ENCODE results near the gene LAMC3.
"Not testable (repeated sequence)": the region's sequence is repeated elsewhere in the genome, so short reads cannot be mapped to it uniquely, and the experiment has no call there.

The LAMC3 gene

DNA sequence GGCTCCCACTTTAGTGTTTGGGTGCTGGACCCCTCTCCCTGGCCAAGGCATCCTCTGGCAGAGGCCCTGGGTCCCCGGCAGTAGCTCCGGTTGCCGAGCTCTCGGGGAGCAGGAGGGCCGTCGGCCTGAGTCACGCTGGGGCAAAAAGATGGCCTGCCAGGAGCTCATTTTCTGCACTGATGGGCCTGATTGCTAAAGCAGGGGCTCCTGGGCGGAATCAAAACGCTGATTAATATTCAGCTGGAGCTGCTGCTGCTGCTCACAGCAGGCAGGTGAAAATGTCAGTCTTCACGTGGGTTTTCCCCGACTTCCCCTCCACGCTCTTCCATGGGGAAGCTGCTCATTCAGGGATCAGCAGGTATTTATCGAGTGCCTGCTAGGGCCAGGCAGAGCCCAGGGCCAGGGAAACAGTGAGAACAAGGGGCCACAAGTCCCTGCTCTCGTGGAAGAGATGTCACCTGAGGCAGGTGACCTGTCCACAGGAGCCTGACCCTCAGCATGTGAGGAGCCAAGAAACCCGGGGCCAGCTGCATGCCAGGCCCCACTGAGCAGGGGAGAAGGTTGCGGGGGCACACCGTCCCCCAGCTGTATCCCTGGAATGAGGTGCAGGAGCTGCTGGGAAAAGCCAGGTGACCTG is 22.1 kb downstream of the LAMC3 start:
- CTCF ChIA-PET, result interaction anchor here (0.6 kb wide), 1 partner anchor 244 kb away, joined by 3 read pairs; no protein-coding TSS in a partner anchor
- TF ChIP-seq HDGF (IDR thresholded peaks at IDR 0.05; ENCODE audit: borderline replicate concordance), result no peak
- TF ChIP-seq SUZ12 (IDR thresholded peaks at IDR 0.05), result no peak
- TF ChIP-seq NFRKB (IDR thresholded peaks at IDR 0.05), result no peak
- no peak for TF ChIP-seq BHLHE40 (IDR thresholded peaks at IDR 0.05; ENCODE audit: borderline replicate concordance)
- TF ChIP-seq ARNT (IDR thresholded peaks at IDR 0.05), result no peak
- POLR2A ChIA-PET, result no interaction called here
- no peak for DNase-seq (ENCODE audit: extremely low spot score)

GRCh38 chr9:131031642-131032005 is 22.6 kb downstream of the LAMC3 start:
- POLR2A ChIA-PET, result no interaction called here
- CTCF ChIA-PET, result no interaction called here
- TF ChIP-seq SUZ12 (IDR thresholded peaks at IDR 0.05) (no peak), FOXM1 (IDR thresholded peaks at IDR 0.05; ENCODE audit: borderline replicate concordance) (no peak), ARNT (IDR thresholded peaks at IDR 0.05) (no peak), FOXK2 (IDR thresholded peaks at IDR 0.05) (no peak), TARDBP (IDR thresholded peaks at IDR 0.05) (no peak), ELF4 (IDR thresholded peaks at IDR 0.05) (no peak), FOXA1 (IDR thresholded peaks at IDR 0.05) (no peak), SP1 (IDR thresholded peaks at IDR 0.05) (no peak), CTBP1 (IDR thresholded peaks at IDR 0.05; ENCODE audit: borderline replicate concordance) (no peak), L3MBTL2 (conservative IDR thresholded peaks at IDR 0.05) (no peak), PKNOX1 (IDR thresholded peaks at IDR 0.05) (no peak), BHLHE40 (IDR thresholded peaks at IDR 0.05; ENCODE audit: borderline replicate concordance) (no peak)
- no peak for DNase-seq (ENCODE audit: extremely low spot score)

DNA sequence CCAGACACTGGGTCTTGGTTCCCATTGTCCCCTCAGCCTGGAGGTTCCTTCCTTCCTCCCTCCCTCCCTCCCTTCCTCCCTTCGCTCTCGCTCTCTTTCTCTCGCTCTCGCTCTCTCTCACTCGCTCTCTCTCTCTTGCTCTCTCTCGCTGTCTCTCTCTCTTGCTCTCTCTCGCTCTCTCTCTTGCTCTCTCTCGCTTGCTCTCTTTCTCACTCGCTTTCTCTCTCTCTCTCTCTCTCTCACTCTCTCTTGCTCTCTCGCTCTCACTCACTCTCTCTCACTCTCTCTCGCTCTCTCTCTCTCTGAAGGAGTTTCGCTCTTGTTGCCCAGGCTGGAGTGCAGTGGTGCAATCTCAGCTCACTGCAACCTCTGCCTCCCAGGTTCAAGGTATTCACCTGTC is 23.4 kb downstream of the LAMC3 start:
- POLR2A ChIA-PET, result no interaction called here
- no peak for DNase-seq (ENCODE audit: extremely low spot score)
- no peak for TF ChIP-seq FOXM1 (IDR thresholded peaks at IDR 0.05; ENCODE audit: borderline replicate concordance)
- TF ChIP-seq SUZ12 (IDR thresholded peaks at IDR 0.05), result no peak
- CTCF ChIA-PET, result no interaction called here

DNA sequence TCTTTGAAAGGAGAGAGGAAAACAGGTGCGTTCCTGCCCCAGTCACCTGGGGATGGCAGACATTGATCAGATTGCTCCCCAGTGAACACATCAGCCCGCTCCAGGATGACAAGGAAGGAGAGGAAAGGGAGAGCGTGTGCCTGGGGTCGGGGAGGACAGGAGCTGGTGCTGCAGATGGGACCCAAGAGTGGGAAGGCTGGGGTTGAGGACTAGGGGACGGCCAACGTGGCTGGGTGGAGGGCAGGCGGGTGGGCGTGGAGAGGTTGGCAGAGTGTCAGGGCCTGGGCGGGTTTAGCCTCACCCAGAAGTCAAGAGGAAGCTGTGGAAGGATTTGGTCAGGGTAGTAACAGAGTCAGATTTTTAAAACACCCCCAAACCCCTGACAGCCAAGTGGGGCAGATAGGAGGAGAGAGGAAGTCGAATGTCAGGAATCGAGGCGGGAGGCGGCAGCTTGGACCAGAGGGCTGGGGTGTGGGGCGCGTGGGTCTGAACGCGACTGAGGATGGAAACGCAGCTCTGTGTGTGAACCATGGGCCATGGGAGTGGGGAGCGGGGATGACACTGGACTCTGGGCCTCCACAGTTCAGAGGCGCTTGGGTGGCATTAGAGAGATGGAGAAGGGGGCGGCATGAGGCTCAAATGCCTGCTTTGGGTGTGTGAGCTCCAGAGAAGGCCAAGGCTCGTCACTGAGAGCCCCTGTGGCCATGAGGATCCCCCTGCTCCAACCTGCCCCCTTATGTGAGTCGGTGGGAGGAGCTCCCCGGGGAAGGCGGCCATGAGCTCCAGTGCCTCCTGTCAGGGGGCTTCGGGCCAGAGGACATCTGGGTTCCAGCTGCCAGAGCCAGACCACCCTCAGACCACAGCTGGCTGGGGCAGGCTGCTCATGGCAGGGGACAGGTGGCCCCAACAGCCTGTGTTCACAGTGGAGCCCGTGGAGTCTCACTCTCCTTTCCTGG is 24.6 kb downstream of the LAMC3 start:
- DNase-seq (ENCODE audit: extremely low spot score), result no peak
- TF ChIP-seq BHLHE40 (IDR thresholded peaks at IDR 0.05; ENCODE audit: borderline replicate concordance), result no peak
- TF ChIP-seq LEF1 (IDR thresholded peaks at IDR 0.05; ENCODE audit: borderline replicate concordance), result no peak
- no peak for TF ChIP-seq ELF4 (IDR thresholded peaks at IDR 0.05)
- no peak for TF ChIP-seq PKNOX1 (IDR thresholded peaks at IDR 0.05)
- no peak for TF ChIP-seq HDGF (IDR thresholded peaks at IDR 0.05; ENCODE audit: borderline replicate concordance)
- no peak for TF ChIP-seq CTBP1 (IDR thresholded peaks at IDR 0.05; ENCODE audit: borderline replicate concordance)
- TF ChIP-seq SUZ12 (IDR thresholded peaks at IDR 0.05), result no peak
- TF ChIP-seq ARNT (IDR thresholded peaks at IDR 0.05), result no peak
- TF ChIP-seq FOXM1 (IDR thresholded peaks at IDR 0.05; ENCODE audit: borderline replicate concordance), result no peak
- no peak for TF ChIP-seq NFRKB (IDR thresholded peaks at IDR 0.05)
- TF ChIP-seq TARDBP (IDR thresholded peaks at IDR 0.05), result no peak
- POLR2A ChIA-PET, result no interaction called here
- CTCF ChIA-PET, result interaction anchor here (1.7 kb wide), 1 partner anchor 13 kb away, joined by 6 read pairs; no protein-coding TSS in a partner anchor

- CTCF ChIA-PET, result interaction anchor here (1.7 kb wide), 1 partner anchor 12 kb away, joined by 6 read pairs; no protein-coding TSS in a partner anchor
- DNase-seq (ENCODE audit: extremely low spot score), result no peak
- POLR2A ChIA-PET, result no interaction called here
- no peak for TF ChIP-seq BHLHE40 (IDR thresholded peaks at IDR 0.05; ENCODE audit: borderline replicate concordance)
- no peak for TF ChIP-seq SUZ12 (IDR thresholded peaks at IDR 0.05)
- no peak for TF ChIP-seq FOXK2 (IDR thresholded peaks at IDR 0.05)
- no peak for TF ChIP-seq PKNOX1 (IDR thresholded peaks at IDR 0.05)
- no peak for TF ChIP-seq CTBP1 (IDR thresholded peaks at IDR 0.05; ENCODE audit: borderline replicate concordance)
- TF ChIP-seq ARNT (IDR thresholded peaks at IDR 0.05), result no peak
- TF ChIP-seq FOXM1 (IDR thresholded peaks at IDR 0.05; ENCODE audit: borderline replicate concordance), result no peak
- no peak for TF ChIP-seq ELF4 (IDR thresholded peaks at IDR 0.05)
- TF ChIP-seq ZNF384 (IDR thresholded peaks at IDR 0.05), result no peak
- TF ChIP-seq TARDBP (IDR thresholded peaks at IDR 0.05), result no peak
- TF ChIP-seq FOXA1 (IDR thresholded peaks at IDR 0.05), result no peak
- TF ChIP-seq LEF1 (IDR thresholded peaks at IDR 0.05; ENCODE audit: borderline replicate concordance), result no peak
- TF ChIP-seq L3MBTL2 (conservative IDR thresholded peaks at IDR 0.05), result no peak
- TF ChIP-seq HDGF (IDR thresholded peaks at IDR 0.05; ENCODE audit: borderline replicate concordance), result no peak
Measured at GRCh38 chr9:131034268-131034667, 25.3 kb downstream of the LAMC3 start.

GRCh38 chr9:131034749-131035148 is 25.8 kb downstream of the LAMC3 start:
- POLR2A ChIA-PET, result not testable (repeated sequence)
- CTCF ChIA-PET, result interaction anchor here (1.7 kb wide), 1 partner anchor 12 kb away, joined by 6 read pairs; no protein-coding TSS in a partner anchor

More at GRCh38 chr9:131034749-131035148, 25.8 kb downstream of the LAMC3 start:
- not testable (repeated sequence) for DNase-seq (ENCODE audit: extremely low spot score)

Measured in HEK293T (cell line).